ENCODE data around the gene MT2A.

MT2A gene

GRCh38 chr16:56615353-56615752 is 7.0 kb downstream of the MT2A start:
- H3K9me2 ChIP-seq (replicated peaks; ENCODE audit: insufficient read depth, low read length): no peaks in the 10 kb centered on the region
- no peaks in the 10 kb centered on the region for H3K9me3 ChIP-seq (ENCODE audit: insufficient read depth, low read length)
- H3K4me3 ChIP-seq (ENCODE audit: insufficient read depth, low read length, poor library complexity, severe bottlenecking): no peak overlapping the region
- H3K4me2 ChIP-seq (ENCODE audit: low read depth, low read length, poor library complexity, severe bottlenecking): no peak overlapping the region
- H3K36me3 ChIP-seq (ENCODE audit: low read length): no peaks in the 10 kb centered on the region
- H3K9ac ChIP-seq (ENCODE audit: low read length): no peak overlapping the region
- no peak for TF ChIP-seq CTCF (IDR thresholded peaks at IDR 0.05; ENCODE audit: insufficient read depth, low read length, poor library complexity, severe bottlenecking)
- no peak for TF ChIP-seq EZH2phosphoT487 (conservative IDR thresholded peaks at IDR 0.05; ENCODE audit: low read length)
- H2AFZ ChIP-seq (ENCODE audit: low read depth, low read length, severe bottlenecking): no peak overlapping the region
- no peaks in the 10 kb centered on the region for H4K20me1 ChIP-seq (ENCODE audit: low read depth, low read length)
- no peak overlapping the region for H3K27ac ChIP-seq (ENCODE audit: low read depth, low read length)
- no peaks in the 10 kb centered on the region for H3F3A ChIP-seq (ENCODE audit: insufficient read depth)
- H3K27me3 ChIP-seq (ENCODE audit: low read length): no peaks in the 10 kb centered on the region; the same call in 1 of the 2 replicates
- H3K79me2 ChIP-seq (ENCODE audit: insufficient read depth, low read length): no peaks in the 10 kb centered on the region

- H4K20me1 ChIP-seq (ENCODE audit: low read depth, low read length): no peaks in the 10 kb centered on the region
- no peaks in the 10 kb centered on the region; the same call in 1 of the 2 replicates for H3K27me3 ChIP-seq (ENCODE audit: low read length)
- no peak overlapping the region for H2AFZ ChIP-seq (ENCODE audit: low read depth, low read length, severe bottlenecking)
- no peaks in the 10 kb centered on the region for H3K9me2 ChIP-seq (replicated peaks; ENCODE audit: insufficient read depth, low read length)
- TF ChIP-seq EZH2phosphoT487 (conservative IDR thresholded peaks at IDR 0.05; ENCODE audit: low read length) (no peak), CTCF (IDR thresholded peaks at IDR 0.05; ENCODE audit: insufficient read depth, low read length, poor library complexity, severe bottlenecking) (no peak)
- no peaks in the 10 kb centered on the region for H3F3A ChIP-seq (ENCODE audit: insufficient read depth)
- H3K27ac ChIP-seq (ENCODE audit: low read depth, low read length): no peak overlapping the region
- H3K4me3 ChIP-seq (ENCODE audit: insufficient read depth, low read length, poor library complexity, severe bottlenecking): no peak overlapping the region
- no peaks in the 10 kb centered on the region for H3K36me3 ChIP-seq (ENCODE audit: low read length)
- no peak overlapping the region for H3K9ac ChIP-seq (ENCODE audit: low read length)
- no peaks in the 10 kb centered on the region for H3K79me2 ChIP-seq (ENCODE audit: insufficient read depth, low read length)
- no peak overlapping the region for H3K4me2 ChIP-seq (ENCODE audit: low read depth, low read length, poor library complexity, severe bottlenecking)
- H3K9me3 ChIP-seq (ENCODE audit: insufficient read depth, low read length): no peaks in the 10 kb centered on the region
These were observed 8.3 kb downstream of the MT2A start for GRCh38 chr16:56616608-56617211.

- H4K20me1 ChIP-seq (ENCODE audit: low read depth, low read length): no peaks in the 10 kb centered on the region
- no peaks in the 10 kb centered on the region for H3K36me3 ChIP-seq (ENCODE audit: low read length)
- no peak overlapping the region for H3K27ac ChIP-seq (ENCODE audit: low read depth, low read length)
- H3K9me3 ChIP-seq (ENCODE audit: insufficient read depth, low read length): no peaks in the 10 kb centered on the region
- no peaks in the 10 kb centered on the region for H3F3A ChIP-seq (ENCODE audit: insufficient read depth)
- H3K27me3 ChIP-seq (ENCODE audit: low read length): no peaks in the 10 kb centered on the region; the same call in 1 of the 2 replicates
- no peaks in the 10 kb centered on the region for H3K79me2 ChIP-seq (ENCODE audit: insufficient read depth, low read length)
- no peak overlapping the region for H2AFZ ChIP-seq (ENCODE audit: low read depth, low read length, severe bottlenecking)
- no peak overlapping the region for H3K4me3 ChIP-seq (ENCODE audit: insufficient read depth, low read length, poor library complexity, severe bottlenecking)
- H3K9me2 ChIP-seq (replicated peaks; ENCODE audit: insufficient read depth, low read length): no peaks in the 10 kb centered on the region
- H3K9ac ChIP-seq (ENCODE audit: low read length): no peak overlapping the region
- H3K4me2 ChIP-seq (ENCODE audit: low read depth, low read length, poor library complexity, severe bottlenecking): no peak overlapping the region
- TF ChIP-seq EZH2phosphoT487 (conservative IDR thresholded peaks at IDR 0.05; ENCODE audit: low read length) (no peak), CTCF (IDR thresholded peaks at IDR 0.05; ENCODE audit: insufficient read depth, low read length, poor library complexity, severe bottlenecking) (no peak)
These were observed 9.1 kb downstream of the MT2A start for GRCh38 chr16:56617212-56618085.

Measured in SU-DHL-6 (cell line).